AG04450 (cell line): ENCODE results near the gene GRB10. TPM values are rescaled to one million over a fixed set of nuclear protein-coding genes. Genes with fewer than 3 reads are reported as not detected.

Experiments
- CTCF ChIA-PET: fragments of 300-600, 350-600 bp; formaldehyde crosslinking; extraction: SDS; loops from one replicate; lab custom pipeline; 2022; ENCODE audit warnings: antibody characterized with exemption, inconsistent platforms; lab: Charles Lee
- POLR2A ChIA-PET: fragments of 350-600 bp; formaldehyde crosslinking; extraction: SDS; loops from one replicate; lab custom pipeline; 2021; ENCODE audit warnings: antibody characterized with exemption, inconsistent platforms; lab: Yijun Ruan, JAX
- DNase-seq: peaks from one replicate; pipeline ENCODE4 v3.0.0-alpha.2; 2011; ENCODE audit warnings: low read depth, low spot score
- H3K27ac ChIP-seq: one replicate; pipeline ENCODE4 v1.5.1; 2012; ENCODE audit warnings: low read depth, low read length, control low read depth
- H3K27me3 ChIP-seq: one replicate; pipeline ENCODE4 v1.6.0; 2012; ENCODE audit warnings: low read length; ENCODE audit not compliant: control insufficient read depth, insufficient read depth
- H3K4me3 ChIP-seq: 2 replicates; pipeline ENCODE4 v1.5.1; 2011; ENCODE audit warnings: mild to moderate bottlenecking, low read depth, low read length, control low read depth
- H3K9me3 ChIP-seq: 2 replicates; pipeline ENCODE4 v1.5.1; 2012; ENCODE audit warnings: low read length; ENCODE audit not compliant: control insufficient read depth, insufficient read depth
- CTCF ChIP-seq: IDR thresholded peaks from 2 replicates; pipeline ENCODE4 v1.5.1; 2011; ENCODE audit warnings: low read depth, low read length, control low read depth, inconsistent platforms
- polyA plus RNA-seq: library from polyadenylated mRNA; depleted of rRNA; stranded (reverse); fragments of >200 nt; gene quantifications from 2 replicates; pipeline ENCODE4 v1.2.3, GENCODE V29; 2011

The GRB10 gene
- polyA plus RNA-seq, 1 experiment: 8.0 TPM

- TF ChIP-seq CTCF: no peak
- no peak overlapping the region for H3K4me3 ChIP-seq
- no peak for DNase-seq
- ChIA-PET CTCF (interaction anchor here (2.6 kb wide), 1 partner anchor 403 kb away, joined by 5 read pairs; no protein-coding TSS in a partner anchor), POLR2A (no interaction called here)
- no peaks in the 10 kb centered on the region for H3K27me3 ChIP-seq
- no peak overlapping the region for H3K27ac ChIP-seq
- no peaks in the 10 kb centered on the region for H3K9me3 ChIP-seq
These were observed 24.8 kb downstream of the GRB10 start for GRCh38 chr7:50757703-50758390.

DNA sequence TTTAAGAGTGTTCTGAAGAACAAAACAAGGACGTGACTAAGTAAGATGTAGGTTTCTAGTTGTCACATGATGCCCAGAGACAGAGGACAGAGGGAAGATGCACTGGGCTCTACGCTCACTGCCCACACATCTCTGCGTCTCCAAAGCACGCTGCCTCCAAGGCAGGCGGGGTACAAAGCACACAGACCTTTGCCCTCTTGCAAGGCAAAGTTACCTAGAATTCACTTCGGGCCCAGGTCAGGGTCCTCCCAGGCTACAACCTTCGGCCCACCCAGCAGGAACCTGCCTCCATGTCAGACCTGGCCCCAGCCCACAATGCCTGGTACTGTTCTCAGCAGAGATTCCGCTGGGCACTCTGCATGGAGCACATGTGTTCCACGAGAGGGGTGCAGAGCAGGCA is 26.5 kb downstream of the GRB10 start:
- CTCF ChIA-PET: no interaction called here
- H3K27me3 ChIP-seq: no peaks in the 10 kb centered on the region
- POLR2A ChIA-PET: no interaction called here
- no peak overlapping the region for H3K27ac ChIP-seq
- H3K4me3 ChIP-seq: no peak overlapping the region
- no peak for TF ChIP-seq CTCF
- no peaks in the 10 kb centered on the region for H3K9me3 ChIP-seq
- no peak for DNase-seq

DNA sequence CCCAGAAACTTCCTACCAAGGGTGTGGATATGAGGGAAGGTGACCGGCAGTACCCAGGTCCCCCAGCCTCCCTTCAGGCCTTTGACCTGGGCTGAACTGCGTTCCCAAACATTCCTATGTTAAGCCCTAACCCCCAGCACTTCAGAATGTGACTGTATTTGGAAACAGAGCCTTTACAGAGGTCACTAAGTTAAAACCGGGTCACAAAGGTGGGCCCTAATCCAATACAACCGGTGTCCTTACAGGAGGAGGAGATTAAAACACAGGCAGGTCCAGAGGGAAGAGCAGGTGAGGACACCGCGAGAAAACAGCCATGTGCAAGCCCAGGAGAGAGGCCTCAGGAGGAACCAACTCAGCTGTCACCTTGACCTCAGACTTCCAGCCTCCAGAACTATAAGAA is 28.0 kb downstream of the GRB10 start:
- Histone ChIP-seq H3K27ac (no peak overlapping the region), H3K9me3 (no peaks in the 10 kb centered on the region), H3K27me3 (no peaks in the 10 kb centered on the region), H3K4me3 (no peak overlapping the region)
- ChIA-PET CTCF (no interaction called here), POLR2A (no interaction called here)
- no peak for TF ChIP-seq CTCF
- DNase-seq: no peak

DNA sequence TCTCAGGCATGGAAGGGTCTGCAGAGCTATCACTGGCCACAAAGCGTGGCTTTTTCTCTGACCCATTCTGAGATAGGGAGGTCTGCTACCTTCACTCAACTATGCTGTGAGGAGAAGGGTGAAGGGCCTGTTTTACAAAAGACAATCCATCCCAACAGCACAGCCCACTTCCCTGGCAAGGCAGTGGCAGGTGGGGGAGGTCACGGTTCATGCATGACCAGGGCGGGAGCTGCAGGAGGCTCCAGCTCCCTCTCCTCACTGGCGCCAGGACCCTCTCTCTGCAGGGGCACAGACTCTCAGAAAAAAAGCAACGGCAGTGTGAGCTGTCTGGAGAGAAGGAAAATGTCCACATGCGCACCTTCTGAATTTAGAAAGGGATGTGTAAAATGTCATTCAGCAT is 28.5 kb downstream of the GRB10 start:
- POLR2A ChIA-PET: no interaction called here
- no peak for DNase-seq
- H3K27me3 ChIP-seq: no peaks in the 10 kb centered on the region
- CTCF ChIA-PET: no interaction called here
- H3K4me3 ChIP-seq: no peak overlapping the region
- no peak overlapping the region for H3K27ac ChIP-seq
- no peaks in the 10 kb centered on the region for H3K9me3 ChIP-seq
- no peak for TF ChIP-seq CTCF

DNA sequence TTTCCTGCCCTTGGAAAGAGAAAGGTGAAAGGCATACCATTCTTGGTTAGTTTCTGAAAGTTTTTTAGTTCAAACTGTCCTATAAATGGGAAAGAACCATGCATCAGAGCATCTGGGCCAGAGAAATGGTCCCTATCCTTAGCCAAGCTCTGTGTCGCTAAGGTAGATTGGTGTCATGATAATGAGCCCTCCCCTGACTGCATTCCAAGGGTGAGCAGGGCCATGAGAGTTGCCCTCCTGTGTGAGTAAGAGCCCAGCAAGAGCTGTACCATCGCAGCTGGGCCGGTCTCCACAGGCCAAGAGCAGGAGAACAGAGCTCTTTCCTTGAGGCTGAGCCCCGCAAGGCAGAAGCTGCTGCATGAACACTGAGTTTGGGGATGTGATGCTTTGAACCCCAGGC is 30.3 kb downstream of the GRB10 start:
- DNase-seq: no peak
- H3K27ac ChIP-seq: no peak overlapping the region
- ChIA-PET CTCF (interaction anchor here (1.5 kb wide), 1 partner anchor 34 kb away, joined by 3 read pairs; no protein-coding TSS in a partner anchor), POLR2A (no interaction called here)
- no peaks in the 10 kb centered on the region for H3K9me3 ChIP-seq
- no peak for TF ChIP-seq CTCF
- no peak overlapping the region for H3K4me3 ChIP-seq
- no peaks in the 10 kb centered on the region for H3K27me3 ChIP-seq
